ENCODE results near the gene UBL4A. TPM values are rescaled to one million over a fixed set of nuclear protein-coding genes. Genes with fewer than 3 reads are reported as not detected.
A peak's percentile ranks its signal among the peaks of the same experiment; 100 is the strongest.

The UBL4A gene
- total and polyA plus RNA-seq, 7 experiments from 2014 or later, result 9.2 to 65.7 (median 33.8) TPM

- Mint-ChIP-seq H3K36me3 (peaks cover 0 to 4% (median 0%) of the 10 kb centered on the region in 5 donors), H3K27me3 (no peaks in the 10 kb centered on the region), H3K27ac (no peak overlapping the region), H3K9me3 (no peaks in the 10 kb centered on the region), H3K4me1 (peaks cover 5 to 38% (median 17%) of the 10 kb centered on the region in 7 donors), H3K4me3 (peak overlapping the region in 7 of 10 donors; percentile 30 to 88 (median 56))
- Histone ChIP-seq H3K4me1 (ENCODE audit: control insufficient read depth in 2 of 2, insufficient read depth in 2 of 2, low read length in 2 of 2) (peaks cover 0 to 10% of the 10 kb centered on the region in 2 donors), H3K9me3 (ENCODE audit: control insufficient read depth in 2 of 3, low read length in 3 of 3) (no peaks in the 10 kb centered on the region), H3K27me3 (ENCODE audit: control insufficient read depth in 2 of 2, insufficient read depth in 2 of 2, low read length in 2 of 2) (no peaks in the 10 kb centered on the region), H3K36me3 (ENCODE audit: control insufficient read depth in 2 of 3, insufficient read depth in 3 of 3, low read length in 3 of 3) (peaks cover 0 to 6% (median 4%) of the 10 kb centered on the region in 3 experiments), H3K27ac (ENCODE audit: low read depth, low read length) (peak overlapping the region; percentile 66), H3K4me3 (ENCODE audit: low read length) (peak overlapping the region; percentile 37)
- DNase-seq (peak in 6 of 9 donors; percentile 22 to 44 (median 30)), ATAC-seq (no peak)
- intact Hi-C loops (cut with micrococcal nuclease), result loop anchor here (1.0 kb wide), 2 partner anchors 29 to 30 kb away; partner anchors contain the start of gene FAM3A (in 1 of the 2)
- ChIA-PET POLR2A (interaction anchor here (0.9 to 7.0 kb wide), 5 partner anchors 9 to 88 kb away, joined by 3 to 69 read pairs (median 8); partner anchors contain the start of genes FAM3A, FAM50A and RPL10), CTCF (no interaction called here)
These were observed 391 bp downstream of the UBL4A start for GRCh38 chrX:154486052-154486395.

GRCh38 chrX:154485150-154486051 lies 1.0 kb downstream of the UBL4A start:
- no peak for ATAC-seq
- Mint-ChIP-seq H3K4me3 (peak overlapping the region; percentile 42 to 88 (median 72)), H3K27ac (peak overlapping the region in 5 of 9 donors; percentile 17 to 62 (median 18)), H3K36me3 (peaks cover 0 to 4% (median 0%) of the 10 kb centered on the region in 5 donors), H3K9me3 (no peaks in the 10 kb centered on the region), H3K4me1 (peaks cover 5 to 38% (median 17%) of the 10 kb centered on the region in 7 donors), H3K27me3 (no peaks in the 10 kb centered on the region)
- H3K9me3 ChIP-seq (ENCODE audit: control insufficient read depth in 2 of 3, low read length in 3 of 3), result no peaks in the 10 kb centered on the region
- CTCF ChIA-PET, result no interaction called here
- H3K27me3 ChIP-seq (ENCODE audit: control insufficient read depth in 2 of 2, insufficient read depth in 2 of 2, low read length in 2 of 2), result no peaks in the 10 kb centered on the region
- POLR2A ChIA-PET, result interaction anchor here (0.9 to 7.0 kb wide), 9 partner anchors 9 to 88 kb away, joined by 3 to 69 read pairs (median 4); partner anchors contain the start of genes ATP6AP1, FAM3A, FAM50A and IKBKG
- H3K27ac ChIP-seq (ENCODE audit: low read depth, low read length), result peak overlapping the region; percentile 66
- H3K4me1 ChIP-seq (ENCODE audit: control insufficient read depth in 2 of 2, insufficient read depth in 2 of 2, low read length in 2 of 2), result peaks cover 0 to 10% of the 10 kb centered on the region in 2 donors
- H3K4me3 ChIP-seq (ENCODE audit: low read length), result peak overlapping the region; percentile 37
- no peak for DNase-seq
- H3K36me3 ChIP-seq (ENCODE audit: control insufficient read depth in 2 of 3, insufficient read depth in 3 of 3, low read length in 3 of 3), result peaks cover 0 to 6% (median 4%) of the 10 kb centered on the region in 3 experiments
- intact Hi-C loops (cut with micrococcal nuclease), result loop anchor here (1.0 kb wide), 2 partner anchors 28 to 31 kb away; partner anchors contain the start of gene FAM3A (in 1 of the 2)

GRCh38 chrX:154484255-154485149 lies 1.9 kb downstream of the UBL4A start:
- intact Hi-C loops (cut with micrococcal nuclease), result no loop called here
- peaks cover 0 to 12% of the 10 kb centered on the region in 2 donors for H3K4me1 ChIP-seq (ENCODE audit: control insufficient read depth in 2 of 2, insufficient read depth in 2 of 2, low read length in 2 of 2)
- no peaks in the 10 kb centered on the region for H3K9me3 ChIP-seq (ENCODE audit: control insufficient read depth in 2 of 3, low read length in 3 of 3)
- no peak overlapping the region for H3K4me3 ChIP-seq (ENCODE audit: low read length)
- ChIA-PET CTCF (no interaction called here), POLR2A (interaction anchor here (0.6 to 7.0 kb wide), 9 partner anchors 8 to 87 kb away, joined by 3 to 69 read pairs (median 4); partner anchors contain the start of genes ATP6AP1, FAM3A, IKBKG and RPL10)
- peaks cover 0 to 4% (median 0%) of the 10 kb centered on the region in 5 donors for H3K36me3 Mint-ChIP-seq
- ATAC-seq (peak; percentile 60), DNase-seq (no peak)
- peaks cover 5 to 36% (median 14%) of the 10 kb centered on the region in 7 donors for H3K4me1 Mint-ChIP-seq
- H3K9me3 Mint-ChIP-seq, result no peaks in the 10 kb centered on the region
- peak overlapping the region in 8 of 10 donors; percentile 12 to 88 (median 52) for H3K4me3 Mint-ChIP-seq
- H3K36me3 ChIP-seq (ENCODE audit: control insufficient read depth in 2 of 3, insufficient read depth in 3 of 3, low read length in 3 of 3), result peaks cover 0 to 6% (median 4%) of the 10 kb centered on the region in 3 experiments
- peak overlapping the region; percentile 66 for H3K27ac ChIP-seq (ENCODE audit: low read depth, low read length)
- H3K27me3 ChIP-seq (ENCODE audit: control insufficient read depth in 2 of 2, insufficient read depth in 2 of 2, low read length in 2 of 2), result no peaks in the 10 kb centered on the region
- H3K27ac Mint-ChIP-seq, result peak overlapping the region in 3 of 9 donors; percentile 14 to 51 (median 45)
- H3K27me3 Mint-ChIP-seq, result no peaks in the 10 kb centered on the region

- no peak for ATAC-seq
- Mint-ChIP-seq H3K4me1 (peaks cover 5 to 32% (median 13%) of the 10 kb centered on the region in 7 donors), H3K36me3 (peaks cover 0 to 4% (median 0%) of the 10 kb centered on the region in 5 donors), H3K27me3 (no peaks in the 10 kb centered on the region), H3K4me3 (no peak overlapping the region), H3K27ac (no peak overlapping the region), H3K9me3 (no peaks in the 10 kb centered on the region)
- H3K4me3 ChIP-seq (ENCODE audit: low read length), result no peak overlapping the region
- POLR2A ChIA-PET, result interaction anchor here (1.3 to 2.0 kb wide), 2 partner anchors 34 to 53 kb away, joined by 4 to 8 read pairs; partner anchors contain the start of gene ATP6AP1
- no peak for DNase-seq
- peaks cover 0 to 15% of the 10 kb centered on the region in 2 donors for H3K4me1 ChIP-seq (ENCODE audit: control insufficient read depth in 2 of 2, insufficient read depth in 2 of 2, low read length in 2 of 2)
- no peaks in the 10 kb centered on the region for H3K9me3 ChIP-seq (ENCODE audit: control insufficient read depth in 2 of 3, low read length in 3 of 3)
- no peaks in the 10 kb centered on the region for H3K27me3 ChIP-seq (ENCODE audit: control insufficient read depth in 2 of 2, insufficient read depth in 2 of 2, low read length in 2 of 2)
- H3K36me3 ChIP-seq (ENCODE audit: control insufficient read depth in 2 of 3, insufficient read depth in 3 of 3, low read length in 3 of 3), result peaks cover 0 to 6% (median 4%) of the 10 kb centered on the region in 3 experiments
- H3K27ac ChIP-seq (ENCODE audit: low read depth, low read length), result no peak overlapping the region
- intact Hi-C loops (cut with micrococcal nuclease), result no loop called here
- CTCF ChIA-PET, result interaction anchor here (0.6 to 0.7 kb wide), 2 partner anchors 135 to 287 kb away, joined by 3 read pairs; no protein-coding TSS in a partner anchor
These were observed 3.1 kb downstream of the UBL4A start for GRCh38 chrX:154483325-154483724.

GRCh38 chrX:154482786-154483185 lies 3.6 kb downstream of the UBL4A start:
- ChIA-PET CTCF (no interaction called here), POLR2A (interaction anchor here (1.3 kb wide), 1 partner anchor 34 kb away, joined by 4 read pairs; no protein-coding TSS in a partner anchor)
- peaks cover 0 to 6% (median 4%) of the 10 kb centered on the region in 3 experiments for H3K36me3 ChIP-seq (ENCODE audit: control insufficient read depth in 2 of 3, insufficient read depth in 3 of 3, low read length in 3 of 3)
- no peaks in the 10 kb centered on the region for H3K9me3 ChIP-seq (ENCODE audit: control insufficient read depth in 2 of 3, low read length in 3 of 3)
- intact Hi-C loops (cut with micrococcal nuclease), result no loop called here
- H3K27me3 Mint-ChIP-seq, result no peaks in the 10 kb centered on the region
- no peak for DNase-seq
- peaks cover 0 to 4% (median 0%) of the 10 kb centered on the region in 5 donors for H3K36me3 Mint-ChIP-seq
- peak overlapping the region in 1 of 9 donors; percentile 3 for H3K27ac Mint-ChIP-seq
- peaks cover 5 to 32% (median 13%) of the 10 kb centered on the region in 7 donors for H3K4me1 Mint-ChIP-seq
- H3K4me1 ChIP-seq (ENCODE audit: control insufficient read depth in 2 of 2, insufficient read depth in 2 of 2, low read length in 2 of 2), result peaks cover 4 to 15% of the 10 kb centered on the region in 2 donors
- H3K4me3 ChIP-seq (ENCODE audit: low read length), result no peak overlapping the region
- no peak for ATAC-seq
- no peak overlapping the region for H3K4me3 Mint-ChIP-seq
- H3K27ac ChIP-seq (ENCODE audit: low read depth, low read length), result no peak overlapping the region
- H3K9me3 Mint-ChIP-seq, result no peaks in the 10 kb centered on the region
- no peaks in the 10 kb centered on the region for H3K27me3 ChIP-seq (ENCODE audit: control insufficient read depth in 2 of 2, insufficient read depth in 2 of 2, low read length in 2 of 2)
